A549 (cell line): Measurements from ENCODE around the gene ANKRD29.
A peak's percentile ranks its signal among the peaks of the same experiment; 100 is the strongest.

Source experiments
- HMGXB4 ChIP-seq: fragments of 250-450 bp; sonication (Bioruptor Pico); IDR thresholded peaks from 2 replicates; pipeline ENCODE4 v1.5.0; 2021; ENCODE audit warnings: mild to moderate bottlenecking, moderate library complexity, borderline replicate concordance
- MAX ChIP-seq: IDR thresholded peaks from 2 replicates; pipeline ENCODE4 v1.6.1; 2012
- ZFP36 ChIP-seq: fragments of 450-650 bp; IDR thresholded peaks from 2 replicates; pipeline ENCODE4 v1.6.1; 2014; ENCODE audit warnings: borderline replicate concordance; ENCODE audit not compliant: partially characterized antibody

GRCh38 chr18:23650968-23651927 is 11.5 kb downstream of the ANKRD29 start:
- TF ChIP-seq HMGXB4 (CRISPR knock-in tag) = no peak
- no peak for TF ChIP-seq ZFP36
- 0 out of 2 replicates have a peak, but pooled peaks have one; percentile 30 for TF ChIP-seq MAX
